ENCODE data around the gene ADRM1.

Gene ADRM1

GRCh38 chr20:62309947-62310756 is 7.4 kb downstream of the ADRM1 start:
- no peak for DNase-seq

DNA sequence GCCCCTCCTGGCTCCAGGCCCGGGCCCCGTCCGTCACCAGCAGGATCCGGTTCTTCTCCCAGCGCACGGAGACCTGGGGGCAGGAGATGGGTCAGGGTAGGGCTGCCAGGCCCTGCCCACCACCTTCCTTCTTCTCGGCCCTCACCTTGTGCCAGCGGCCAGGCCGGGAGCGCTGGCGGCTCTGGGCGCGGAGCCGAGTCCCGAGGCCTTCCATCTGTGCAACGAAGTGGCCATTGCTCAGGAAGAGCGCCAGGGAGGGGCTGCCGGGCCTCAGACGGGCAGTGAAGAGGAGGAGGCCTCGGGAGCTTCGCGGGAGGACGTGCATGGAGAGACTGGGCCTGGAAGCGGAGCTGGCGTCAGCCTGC is 7.9 kb downstream of the ADRM1 start:
- no peak for DNase-seq

DNA sequence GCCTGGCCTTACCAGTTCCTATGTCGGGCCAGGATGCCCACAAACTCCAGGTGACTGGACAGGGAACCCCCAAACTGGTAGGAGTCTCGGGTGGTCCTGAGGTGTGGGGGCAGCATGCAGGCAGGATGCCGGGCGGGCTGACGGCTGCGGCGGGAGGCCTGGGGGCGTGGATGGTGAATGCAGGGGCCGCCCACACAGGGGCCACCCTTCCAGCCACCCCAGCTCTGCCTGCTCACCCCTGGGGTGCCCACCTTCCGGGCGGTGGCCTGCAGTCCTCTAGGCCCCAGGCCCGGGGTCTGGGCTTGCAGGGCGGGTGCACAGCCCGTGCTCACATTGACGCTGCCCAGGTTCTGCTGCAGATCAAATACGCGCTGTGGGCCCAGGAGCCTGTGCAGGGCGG is 8.4 kb downstream of the ADRM1 start:
- DNase-seq = no peak

- no peak for DNase-seq
These were observed 9.2 kb downstream of the ADRM1 start for GRCh38 chr20:62311832-62312661.

GRCh38 chr20:62312662-62312977 is 9.8 kb downstream of the ADRM1 start:
- no peak for DNase-seq

DNA sequence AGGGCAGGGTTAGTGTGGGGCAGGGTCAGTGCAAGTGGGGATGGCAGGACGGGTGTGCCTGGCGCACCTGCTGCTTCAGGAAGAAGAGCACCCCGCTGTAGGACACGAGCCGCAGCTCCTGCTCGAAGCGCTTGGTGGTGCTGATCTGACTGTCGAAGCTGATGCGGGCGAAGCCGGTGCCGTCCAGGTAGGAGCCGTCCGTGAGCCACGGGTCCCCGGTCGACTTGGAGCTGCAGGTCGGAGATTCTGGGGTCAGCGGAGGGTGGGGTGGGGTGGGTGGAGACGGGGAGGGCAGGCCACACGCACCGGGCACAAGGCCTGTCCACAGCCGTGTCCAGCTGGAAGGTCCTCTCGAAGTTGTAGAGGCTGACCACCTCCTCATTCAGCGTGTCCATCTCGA is 10.2 kb downstream of the ADRM1 start:
- DNase-seq = no peak

GRCh38 chr20:62313460-62314338 is 10.9 kb downstream of the ADRM1 start:
- DNase-seq = no peak

DNA sequence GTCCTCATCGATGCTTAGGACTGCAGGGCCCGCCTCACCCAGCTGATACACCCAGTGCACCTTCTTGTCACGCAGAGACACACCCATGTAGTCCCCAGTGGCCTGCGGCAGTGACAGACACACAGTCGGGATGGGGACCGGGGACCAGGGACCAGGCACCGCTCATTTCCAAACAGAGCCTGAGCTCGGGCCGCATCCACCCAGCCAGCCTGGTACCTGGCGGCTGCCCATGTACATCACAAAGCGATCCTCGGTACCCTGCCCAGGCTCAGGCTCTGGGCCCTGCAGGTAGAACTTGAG is 11.5 kb downstream of the ADRM1 start:
- DNase-seq = no peak

DNA sequence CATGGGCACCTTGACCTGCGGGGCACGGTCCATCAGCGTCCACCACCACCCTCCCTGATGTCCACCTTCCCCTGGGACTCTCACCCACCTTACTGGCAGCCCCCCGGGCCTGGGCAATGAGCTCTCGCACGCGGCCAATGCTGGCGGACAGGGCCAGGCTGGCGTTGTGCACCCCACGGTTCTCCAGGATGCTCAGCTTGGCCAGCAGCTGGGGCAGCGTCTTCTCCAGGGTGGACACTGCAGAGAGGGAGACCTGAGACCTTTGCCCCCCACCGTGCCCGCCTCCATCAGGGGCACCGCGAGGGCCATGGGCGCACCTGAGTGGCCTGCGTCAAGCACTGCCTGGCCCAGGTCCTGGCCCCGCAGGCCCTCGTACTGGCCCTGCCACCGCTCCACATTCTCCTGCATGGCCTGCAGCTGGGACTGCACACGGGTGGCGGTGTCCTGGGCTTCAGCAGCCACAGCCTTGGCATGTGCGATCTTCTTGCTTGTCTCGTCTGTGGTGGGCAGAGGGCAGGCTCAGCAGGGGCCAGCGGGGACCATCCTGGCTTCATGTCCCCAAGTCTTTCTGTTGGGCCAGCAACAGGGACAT is 12.0 kb downstream of the ADRM1 start:
- DNase-seq = no peak

- no peak for DNase-seq
These were observed 13.0 kb downstream of the ADRM1 start for GRCh38 chr20:62315773-62316172.

- peak in 1 of 56 donors; percentile 33 for DNase-seq
These were observed 13.8 kb downstream of the ADRM1 start for GRCh38 chr20:62316331-62317166.

DNA sequence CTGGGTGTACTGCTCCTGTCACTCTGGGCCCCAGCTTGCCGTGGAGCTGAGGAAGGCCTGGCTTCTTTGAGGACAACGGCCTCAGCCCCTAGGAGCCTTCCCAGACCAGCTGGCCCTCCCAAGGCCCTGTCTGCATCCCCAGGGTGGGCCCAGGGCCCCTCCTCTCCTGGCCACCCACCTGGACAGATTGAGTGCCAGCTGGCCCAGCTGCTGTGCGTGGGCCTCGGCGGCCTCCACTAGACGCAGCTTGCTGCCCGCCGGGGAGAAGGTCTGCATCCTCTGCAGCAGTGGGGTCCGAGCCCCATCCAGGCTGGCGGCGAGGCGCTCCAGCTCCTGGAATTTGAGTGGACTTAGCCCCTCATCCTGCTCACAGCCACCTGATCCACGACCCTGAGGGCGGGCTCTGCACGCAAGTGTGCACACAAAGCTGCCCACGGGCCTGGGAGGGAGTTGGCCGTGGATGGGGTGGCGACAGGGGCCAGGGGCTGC is 14.4 kb downstream of the ADRM1 start:
- DNase-seq = no peak

DNA sequence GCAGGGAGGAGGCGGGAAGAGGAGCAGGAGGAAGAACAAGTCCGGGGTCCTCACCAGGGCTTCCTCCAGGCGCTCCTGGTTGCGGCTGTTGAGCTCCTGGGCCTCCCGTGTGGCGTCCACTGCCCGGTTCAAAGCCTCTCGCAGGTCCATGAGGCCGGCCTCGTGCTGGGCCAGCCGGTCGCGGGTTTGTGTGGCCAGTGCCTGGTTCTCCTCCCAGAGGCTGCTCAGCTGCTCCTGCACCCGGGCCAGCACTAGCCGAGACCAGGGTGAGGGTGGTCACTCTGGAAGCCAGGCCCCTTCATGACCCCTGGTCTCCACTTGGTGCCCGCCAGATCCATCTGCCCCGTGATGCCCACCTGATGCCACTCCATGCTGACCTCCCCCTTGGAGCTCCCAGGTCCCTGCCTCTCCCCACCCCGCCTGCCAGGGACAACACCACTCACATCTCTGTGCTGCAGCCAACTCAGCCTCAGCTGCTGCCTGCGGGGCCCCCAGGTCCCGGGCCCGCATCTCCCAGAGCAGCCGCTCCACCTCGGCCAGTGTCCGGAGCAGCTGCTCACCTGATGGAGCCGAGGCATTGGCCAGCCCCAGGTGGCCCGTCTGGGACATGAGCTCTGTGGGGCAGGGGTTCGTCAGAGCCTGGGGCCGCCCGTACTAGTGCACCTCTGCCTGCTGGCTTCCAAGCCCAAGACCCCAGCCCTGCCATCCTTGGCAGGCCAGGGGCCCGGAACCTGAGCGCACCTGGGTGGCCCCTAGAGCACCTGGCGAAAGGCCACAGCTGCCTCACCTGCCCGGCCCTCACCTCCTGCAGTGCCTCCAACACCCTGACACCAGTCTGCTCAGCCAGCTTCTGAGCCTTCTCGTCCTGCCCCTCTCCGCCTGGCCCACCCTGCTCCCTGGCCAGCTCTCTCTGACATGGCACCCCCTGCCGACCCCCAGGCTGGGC is 15.9 kb downstream of the ADRM1 start:
- no peak for DNase-seq

- no peak for DNase-seq
These were observed 16.6 kb downstream of the ADRM1 start for GRCh38 chr20:62319346-62319909.

GRCh38 chr20:62320581-62321354 is 18.0 kb downstream of the ADRM1 start:
- peak in 1 of 56 donors; percentile 20 for DNase-seq

DNA sequence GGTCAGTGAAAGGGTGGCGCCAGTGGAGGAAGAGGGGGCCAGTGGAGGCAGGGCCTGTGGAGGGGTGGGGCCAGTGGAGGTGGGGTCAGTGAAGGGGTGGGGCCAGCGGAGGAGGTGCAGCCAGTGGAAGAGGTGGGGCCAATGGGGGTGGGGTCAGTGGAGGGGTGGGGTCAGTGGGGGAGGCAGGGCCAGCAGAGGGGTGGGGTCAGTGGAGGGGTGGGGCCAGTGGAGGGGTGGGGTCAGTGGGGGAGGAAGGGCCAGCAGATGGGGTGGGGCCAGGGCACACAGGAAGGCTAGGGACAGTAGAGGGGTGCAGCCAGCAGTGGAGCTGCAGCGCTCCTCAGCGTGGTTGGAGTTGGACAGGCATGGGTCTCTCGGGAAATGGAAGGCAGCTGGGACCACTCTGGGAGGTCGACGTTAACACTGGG is 18.7 kb downstream of the ADRM1 start:
- DNase-seq = peak in 1 of 56 donors; percentile 17

DNA sequence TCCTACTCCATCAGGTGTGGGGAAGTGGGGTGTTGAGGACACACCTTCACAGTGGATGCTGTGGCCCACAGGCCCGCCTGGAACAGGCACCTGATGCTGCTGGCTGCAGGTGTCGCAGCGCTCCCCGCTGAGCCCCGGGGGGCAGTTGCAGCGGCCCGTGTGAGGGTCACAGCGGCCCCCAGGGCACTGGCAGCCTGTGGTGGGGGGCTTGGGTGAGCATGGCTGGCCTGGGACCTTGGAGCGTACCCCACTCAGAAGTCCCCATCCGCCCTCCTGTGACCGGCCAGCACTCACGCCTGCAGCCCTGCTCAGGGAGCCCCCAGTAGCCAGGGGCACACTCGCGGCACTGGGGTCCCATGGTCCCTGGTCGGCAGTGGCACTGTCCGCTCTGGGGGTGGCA is 19.2 kb downstream of the ADRM1 start:
- DNase-seq = no peak

DNA sequence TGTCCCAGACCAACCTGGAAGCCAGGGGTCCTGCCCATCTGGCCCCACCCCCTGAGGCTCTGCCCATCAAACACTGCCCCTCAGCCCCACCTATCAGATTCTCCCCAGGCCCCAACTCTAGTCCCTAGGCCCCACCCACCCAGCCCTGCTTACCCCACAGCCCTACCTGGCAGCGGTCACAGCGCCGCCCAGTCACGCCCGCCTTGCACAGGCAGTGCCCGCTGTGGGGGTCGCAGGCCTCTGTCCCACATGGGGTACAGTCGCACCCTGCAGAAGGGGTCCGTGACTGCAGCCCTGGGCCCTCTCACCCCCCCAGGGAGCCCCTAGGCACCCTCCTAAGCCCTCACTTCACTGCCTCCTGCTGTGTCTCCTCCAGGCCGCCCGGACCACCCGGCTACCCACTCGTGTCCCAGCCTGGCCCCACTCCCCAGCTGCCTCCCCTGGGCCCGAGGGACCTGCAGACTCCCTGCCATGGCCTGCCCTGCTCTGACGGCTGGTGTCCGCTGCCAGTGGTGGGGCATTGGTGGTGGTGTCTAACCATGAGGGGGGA is 19.8 kb downstream of the ADRM1 start:
- DNase-seq = no peak

Data from nucleus accumbens (tissue), 56 donors.